HG03432 (cell line): ENCODE measurements around the gene BCAR3.
"Not testable (repeated sequence)": the region's sequence is repeated elsewhere in the genome, so short reads cannot be mapped to it uniquely, and the experiment has no call there.

Experiments used
- ATAC-seq: cut with Tn5 transposase; IDR thresholded peaks from one replicate; pipeline ENCODE4 v1.9.1; 2021; ENCODE audit warnings: mild to moderate bottlenecking, moderate library complexity; ENCODE audit not compliant: unreplicated experiment

The BCAR3 gene

DNA sequence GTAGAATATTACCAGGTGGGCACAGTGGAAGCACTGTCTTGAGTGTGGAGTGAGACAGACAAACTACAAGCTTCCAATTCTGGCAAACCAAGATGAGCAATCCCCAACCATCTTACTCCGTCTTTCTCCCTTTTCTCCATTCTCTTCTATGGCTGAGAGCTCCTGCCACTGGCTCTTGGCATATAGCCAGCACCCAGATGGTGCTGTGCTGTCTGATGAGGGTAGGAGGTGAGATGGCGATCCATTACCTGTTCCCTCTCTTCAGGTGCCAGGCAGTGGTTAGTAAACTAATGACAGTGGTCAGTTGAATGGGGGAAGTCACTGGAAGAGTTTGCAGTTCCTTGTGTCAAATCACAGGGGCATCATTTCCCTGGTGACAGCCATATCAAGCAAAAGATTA is 125.3 kb downstream of the BCAR3 start:
- ATAC-seq = no peak

DNA sequence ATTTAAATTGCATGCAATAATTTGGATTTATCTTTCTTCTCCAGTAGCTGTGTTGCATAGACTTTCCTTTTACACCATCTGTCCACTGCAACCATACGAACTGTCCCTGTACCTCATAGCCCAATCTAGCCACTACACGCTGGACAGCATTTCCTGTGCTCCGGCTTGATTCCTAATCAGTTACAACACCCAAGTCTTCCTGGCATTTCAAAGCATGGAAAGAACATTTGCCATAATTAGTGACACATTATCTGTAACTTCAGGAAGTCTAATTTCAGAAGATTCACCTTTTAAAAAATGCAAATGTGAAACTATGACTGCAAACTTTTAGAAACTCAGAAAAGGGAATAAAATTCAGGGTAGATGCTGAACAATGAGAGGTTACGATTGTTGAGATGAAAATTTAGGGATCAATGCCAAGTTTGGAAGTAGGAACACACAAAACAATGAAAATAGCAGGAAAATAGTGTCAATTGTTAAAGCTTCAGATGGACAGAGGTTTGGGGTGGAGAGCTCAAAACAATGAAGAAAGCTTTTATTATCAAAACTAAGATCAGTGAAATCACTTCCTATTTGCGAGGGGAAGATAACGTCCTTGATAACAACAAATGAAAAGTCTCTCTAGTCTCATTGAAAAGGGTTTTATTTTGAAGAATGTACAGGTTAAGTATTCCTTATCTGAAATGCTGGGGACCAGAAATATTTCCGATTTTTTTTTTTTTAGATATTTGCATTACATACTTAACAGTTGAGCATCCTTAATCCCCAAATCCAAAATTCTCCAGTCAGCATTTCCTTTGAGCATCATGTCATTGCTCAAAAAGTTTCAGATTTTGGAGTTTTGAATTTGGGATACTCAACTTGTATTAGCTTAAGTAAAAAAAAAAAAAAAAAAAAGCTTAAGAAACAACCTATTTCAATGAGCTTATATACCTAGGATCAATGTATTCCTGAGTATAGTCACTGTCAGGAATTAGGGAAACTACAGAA is 126.5 kb downstream of the BCAR3 start:
- ATAC-seq = no peak

DNA sequence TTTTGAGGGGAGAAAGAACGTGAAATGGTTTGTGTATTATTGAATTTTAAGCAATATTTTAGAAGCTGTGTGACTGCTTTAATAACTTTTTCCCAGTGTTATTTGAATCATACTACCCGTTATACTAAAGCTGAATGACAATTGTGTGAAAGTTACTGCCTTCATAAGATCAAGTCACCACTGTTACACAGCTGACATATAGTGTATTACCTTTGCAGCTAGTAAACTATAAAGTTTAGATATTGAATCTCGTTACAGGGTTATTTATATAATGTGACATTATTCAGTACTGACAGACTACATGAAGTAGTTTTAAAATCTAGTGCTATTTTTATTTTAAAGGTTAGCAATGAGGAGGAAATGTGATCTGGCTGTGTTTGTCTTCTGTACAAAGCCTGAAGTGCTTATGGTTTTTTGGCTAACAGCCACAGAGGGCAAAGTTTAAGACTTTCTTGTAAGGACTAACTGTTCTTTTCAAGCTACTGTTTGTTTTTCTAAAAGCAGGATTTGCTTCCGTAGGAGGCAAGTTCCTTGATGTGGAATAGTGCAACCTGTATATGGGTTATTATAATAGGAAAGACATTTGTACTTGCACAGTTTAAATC is 127.6 kb downstream of the BCAR3 start:
- ATAC-seq = not testable (repeated sequence)

DNA sequence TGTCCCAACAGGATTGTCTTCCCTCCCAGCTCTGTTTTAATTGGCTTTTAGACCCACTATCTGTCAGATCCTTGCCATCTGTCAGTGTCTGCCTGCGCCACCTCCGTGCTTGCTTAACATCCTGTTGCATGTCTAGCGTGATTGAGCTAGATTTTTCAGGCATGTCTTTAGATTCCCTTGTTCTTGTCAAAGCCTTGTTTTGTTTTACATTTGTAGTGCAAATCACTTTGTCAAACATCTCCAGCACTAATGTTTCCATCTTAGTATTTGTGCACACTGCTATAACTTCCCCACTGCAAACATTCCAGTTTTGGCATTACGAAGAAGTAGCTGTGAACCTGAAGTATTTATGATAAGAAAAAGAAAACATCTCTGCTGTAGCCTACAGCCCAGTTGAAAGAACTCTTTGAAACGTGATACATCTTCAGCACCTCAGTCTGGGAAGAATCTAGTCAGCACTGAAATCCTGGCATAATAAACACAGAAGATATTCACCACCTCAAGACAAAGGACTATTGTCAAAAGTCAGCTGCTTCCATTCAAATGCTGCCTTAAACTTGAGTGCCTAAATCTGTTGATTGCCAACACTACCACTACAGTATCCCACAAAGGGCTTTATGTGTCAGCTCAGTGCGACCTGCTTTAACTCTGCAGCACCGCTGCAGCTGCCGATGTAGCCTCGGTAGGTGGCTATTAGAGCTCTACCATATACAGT is 128.7 kb downstream of the BCAR3 start:
- ATAC-seq = no peak

DNA sequence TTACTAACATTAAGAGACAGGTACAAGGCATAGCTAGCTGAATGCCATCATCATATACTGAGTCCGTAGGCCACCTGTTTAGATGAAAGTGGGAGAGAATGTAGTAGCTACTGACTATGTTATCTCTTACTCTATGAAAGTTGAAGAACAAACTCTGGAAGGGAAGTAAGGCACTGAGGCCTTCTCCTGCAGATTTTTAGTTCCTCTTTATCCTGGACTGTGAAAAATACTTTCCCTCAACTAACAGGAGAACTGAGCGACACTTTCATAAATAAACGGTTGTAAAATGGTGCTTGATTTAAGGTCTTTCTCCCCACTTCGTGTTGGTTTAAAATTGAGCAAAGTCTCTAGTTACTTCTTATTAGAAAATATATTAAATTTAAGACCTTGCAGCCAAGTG is 131.8 kb downstream of the BCAR3 start:
- no peak for ATAC-seq

DNA sequence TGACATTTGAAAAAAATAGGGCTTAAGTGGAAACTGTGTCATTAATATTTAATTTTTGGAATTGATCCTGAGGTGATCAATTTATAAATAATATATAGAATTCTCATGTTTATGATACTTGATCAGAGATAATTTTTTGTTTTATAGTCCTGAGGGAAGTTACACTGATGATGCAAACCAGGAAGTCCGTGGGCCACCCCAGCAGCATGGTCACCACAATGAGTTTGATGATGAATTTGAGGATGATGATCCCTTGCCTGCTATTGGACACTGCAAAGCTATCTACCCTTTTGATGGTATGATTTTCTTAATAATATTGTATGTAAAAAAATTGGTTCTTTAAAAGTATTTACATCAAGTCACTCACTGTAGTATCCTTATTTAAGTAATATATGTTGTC is 132.5 kb downstream of the BCAR3 start:
- no peak for ATAC-seq

DNA sequence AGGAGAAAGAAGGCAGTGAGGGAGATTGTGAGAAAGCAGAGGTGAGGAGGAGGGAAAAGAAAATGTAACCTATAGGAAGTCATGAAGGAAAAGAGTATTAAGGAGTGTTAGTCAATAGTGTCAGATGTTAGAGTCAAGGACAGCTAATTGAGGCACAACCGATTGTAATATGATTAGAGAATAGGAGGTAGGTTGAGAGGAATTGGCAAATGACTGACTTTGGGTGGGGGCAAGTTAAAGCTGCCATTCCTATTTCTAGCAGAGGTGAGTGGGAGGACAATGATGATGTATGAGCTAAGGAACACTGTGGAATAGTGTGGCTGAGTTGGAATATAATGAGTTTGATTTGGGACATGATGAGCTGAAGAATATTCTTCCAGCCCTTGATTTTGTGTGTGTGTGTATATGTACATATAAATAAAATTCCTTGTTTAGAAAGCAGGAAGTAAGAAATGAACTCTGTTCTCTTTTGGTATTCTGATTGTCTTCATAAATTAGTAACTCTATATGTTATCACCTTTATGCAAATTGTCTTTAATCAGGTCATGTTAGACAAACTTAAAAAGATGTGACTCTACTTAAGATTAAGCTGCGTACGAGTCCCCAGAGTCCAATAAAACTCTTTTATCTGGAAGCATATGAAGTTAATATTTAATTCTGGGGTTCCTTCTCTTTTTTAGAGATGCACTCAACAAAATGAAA is 135.3 kb downstream of the BCAR3 start:
- no peak for ATAC-seq

DNA sequence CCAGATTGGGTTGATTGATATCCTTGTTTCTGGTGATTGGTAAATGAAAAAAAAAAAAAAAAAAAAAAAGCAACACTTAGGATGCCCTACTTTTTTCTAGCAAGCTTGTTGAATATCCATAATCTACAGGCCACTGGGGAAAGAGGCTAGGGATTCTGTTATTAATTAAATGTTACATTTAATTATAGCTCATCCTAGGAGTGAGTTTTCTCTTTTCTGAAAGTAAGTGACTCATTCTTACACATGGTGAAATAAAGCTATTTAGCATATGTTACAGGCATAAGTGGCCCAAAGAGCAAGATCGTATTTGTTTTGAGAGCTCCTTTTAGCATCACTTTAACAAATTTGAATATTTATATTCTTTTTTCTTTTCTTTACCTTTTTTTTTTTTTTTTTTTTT is 139.2 kb downstream of the BCAR3 start:
- ATAC-seq = no peak

DNA sequence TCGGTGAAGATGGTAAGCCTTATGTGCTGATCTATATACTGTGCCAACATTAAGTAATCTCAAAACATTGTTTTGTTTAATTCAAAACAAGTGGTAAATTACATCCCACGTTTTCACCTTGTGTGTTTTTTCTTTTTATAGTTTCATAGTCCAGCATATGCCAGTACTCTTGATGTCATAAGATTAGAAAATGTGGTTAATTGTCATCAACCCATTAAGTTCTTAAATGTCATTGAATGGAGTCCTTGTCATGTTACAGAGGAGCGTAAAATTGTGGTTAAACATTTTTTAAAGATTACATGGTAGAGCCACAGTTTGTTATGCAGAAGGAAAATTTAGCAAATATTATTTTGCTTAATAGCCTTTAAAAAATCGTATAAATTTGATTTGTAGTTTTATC is 140.6 kb downstream of the BCAR3 start:
- no peak for ATAC-seq

DNA sequence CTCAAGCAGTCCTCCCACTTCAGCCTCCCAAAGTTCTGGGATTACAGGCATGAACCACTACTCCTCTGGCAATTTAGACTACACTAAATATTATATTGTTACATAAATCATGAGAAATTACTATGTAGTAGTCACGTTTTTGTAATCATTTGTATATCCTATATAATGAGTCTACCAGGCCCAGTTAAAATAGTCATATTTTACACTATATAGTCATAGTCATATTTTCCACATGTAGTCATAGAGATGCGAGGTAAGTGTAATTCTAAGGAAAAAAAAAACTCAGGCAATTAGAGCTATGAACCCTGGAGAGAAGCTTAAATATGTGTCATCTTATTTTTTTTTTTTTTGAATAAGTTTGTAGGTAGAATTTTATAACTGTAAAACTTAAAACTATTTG is 143.7 kb downstream of the BCAR3 start:
- ATAC-seq = no peak

DNA sequence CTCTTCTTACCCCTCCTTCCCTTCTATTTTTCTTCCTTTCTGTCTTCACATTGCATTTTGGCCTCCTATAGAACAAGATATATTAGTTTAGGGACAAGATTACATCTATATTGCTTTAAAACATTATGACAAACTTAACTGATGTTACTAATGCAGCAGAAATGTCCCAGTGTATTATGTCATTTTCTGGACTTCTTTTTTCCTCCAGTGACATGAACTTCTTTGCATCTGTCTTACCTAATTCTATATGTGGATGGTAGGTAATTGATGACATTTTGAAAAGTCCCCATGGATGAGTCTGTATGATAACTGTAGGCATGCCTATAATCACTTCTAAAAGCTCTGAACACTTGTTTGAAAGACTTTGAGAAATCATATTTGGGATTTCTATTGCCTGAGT is 144.2 kb downstream of the BCAR3 start:
- ATAC-seq = no peak

DNA sequence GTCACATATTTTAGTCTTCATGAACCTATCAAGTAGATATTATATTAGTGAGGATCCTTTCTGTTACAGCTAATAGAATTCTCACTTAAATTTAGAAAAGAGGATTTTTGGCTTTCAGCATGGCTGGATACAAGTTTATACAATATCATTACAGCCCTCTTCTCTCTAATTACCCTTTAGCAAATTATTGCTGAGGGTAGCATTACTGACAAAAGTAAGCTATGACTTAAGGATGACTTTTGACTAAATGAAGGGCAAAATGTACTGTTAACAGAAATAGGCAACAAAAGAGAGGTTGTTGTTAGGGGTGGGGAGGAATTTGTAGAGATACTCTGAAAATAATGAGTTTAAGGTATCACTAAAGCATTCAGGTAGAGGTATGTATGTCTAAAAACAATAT is 148.0 kb downstream of the BCAR3 start:
- ATAC-seq = no peak

DNA sequence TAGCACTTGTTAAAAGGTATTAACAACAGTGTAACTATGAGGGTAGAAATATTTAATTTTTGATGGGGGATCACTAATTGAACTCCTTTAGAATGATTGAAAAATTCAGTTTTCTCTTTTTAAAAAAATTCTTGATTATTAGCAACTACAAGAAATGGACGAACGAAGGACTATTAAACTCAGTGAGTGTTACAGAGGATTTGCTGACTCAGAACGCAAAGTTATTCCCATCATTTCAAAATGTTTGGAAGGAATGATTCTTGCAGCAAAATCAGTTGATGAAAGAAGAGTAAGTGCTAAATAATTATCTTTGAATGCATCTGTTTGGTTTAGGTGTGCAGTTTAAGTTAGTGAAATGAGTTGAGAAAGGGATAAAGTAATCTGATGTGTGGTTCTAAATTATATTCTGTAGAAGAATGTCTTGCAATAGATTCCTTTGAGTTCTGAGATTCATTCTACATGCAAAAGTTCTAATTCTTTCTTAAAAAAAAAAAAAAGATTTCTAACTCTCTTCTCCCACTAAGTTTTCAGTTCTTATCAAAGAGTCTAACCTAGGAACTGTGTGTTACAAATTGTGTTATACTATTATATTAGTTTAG is 148.8 kb downstream of the BCAR3 start:
- no peak for ATAC-seq

DNA sequence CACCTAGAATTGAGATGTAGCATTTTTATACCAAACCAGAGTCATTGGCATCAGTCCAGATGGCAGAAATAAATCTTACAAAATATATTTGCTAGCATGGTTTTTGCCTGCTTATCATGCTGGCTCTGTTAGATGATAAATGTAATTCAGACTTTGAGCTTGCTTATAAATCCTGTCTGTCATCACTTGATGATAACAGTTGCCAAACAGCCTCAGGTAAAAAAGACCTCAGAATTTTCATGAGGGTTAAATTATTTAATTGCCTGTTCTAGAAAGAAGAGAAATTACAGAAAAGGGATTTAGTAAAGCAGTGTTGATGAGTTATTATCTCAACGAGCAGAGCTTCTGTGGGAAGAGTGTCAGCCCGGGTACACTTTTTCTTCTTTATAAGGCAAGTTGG is 150.4 kb downstream of the BCAR3 start:
- no peak for ATAC-seq

DNA sequence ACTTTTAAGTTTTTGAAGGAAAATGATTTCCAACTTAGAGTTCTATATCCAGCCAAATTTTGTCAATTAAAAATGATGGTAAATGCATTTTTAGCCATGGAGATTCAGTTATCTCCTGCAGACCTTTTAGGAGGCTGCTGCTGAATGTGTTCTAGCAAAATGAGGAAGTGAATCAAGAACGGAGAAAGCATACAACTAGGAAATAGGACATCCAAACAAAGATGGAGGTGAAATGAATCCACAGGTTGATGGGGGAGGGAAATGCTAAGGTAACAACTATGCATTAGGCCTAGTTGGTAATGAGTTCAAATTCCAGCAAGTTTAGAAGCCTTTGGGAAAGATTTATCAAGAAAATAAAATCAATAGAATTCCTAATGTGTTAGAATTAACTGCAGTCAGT is 153.2 kb downstream of the BCAR3 start:
- ATAC-seq = no peak

DNA sequence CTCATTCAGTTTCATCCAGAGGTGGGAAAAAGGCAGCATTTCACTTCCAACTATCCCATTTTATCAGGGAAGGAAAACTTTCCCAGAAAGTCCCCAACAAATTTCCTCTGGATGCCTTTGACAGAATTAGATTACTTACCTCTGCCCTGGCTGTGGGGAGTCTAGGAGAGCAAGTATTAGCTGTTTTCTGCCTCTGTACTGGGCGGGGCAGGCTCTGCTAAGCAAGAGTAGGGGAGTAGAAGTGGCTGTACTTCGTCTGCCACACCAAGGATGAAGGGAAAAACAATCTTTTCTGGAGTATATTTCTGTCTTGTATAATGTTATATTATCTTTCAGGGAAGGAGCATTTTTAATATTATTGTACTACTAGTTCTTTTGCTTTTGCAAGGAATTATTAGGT is 155.2 kb downstream of the BCAR3 start:
- ATAC-seq = no peak

DNA sequence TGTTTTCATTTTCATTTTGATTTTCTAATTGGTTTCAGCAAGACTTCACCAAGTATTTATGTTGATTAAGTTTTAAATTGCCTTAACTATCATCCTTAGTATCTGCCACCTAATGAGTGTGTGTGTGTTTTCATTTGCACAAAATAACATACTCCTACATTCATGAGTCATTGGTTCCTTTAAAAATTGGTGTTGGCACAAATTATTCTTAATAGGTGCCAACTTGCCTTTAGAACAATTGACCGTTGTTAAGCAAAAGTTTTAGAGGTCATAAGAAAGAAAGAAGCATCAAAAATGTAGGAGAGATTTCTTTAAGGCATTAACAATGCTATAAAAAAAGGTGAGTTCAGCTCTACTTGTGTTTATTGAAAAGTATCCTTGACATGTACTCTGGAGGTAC is 156.2 kb downstream of the BCAR3 start:
- no peak for ATAC-seq

DNA sequence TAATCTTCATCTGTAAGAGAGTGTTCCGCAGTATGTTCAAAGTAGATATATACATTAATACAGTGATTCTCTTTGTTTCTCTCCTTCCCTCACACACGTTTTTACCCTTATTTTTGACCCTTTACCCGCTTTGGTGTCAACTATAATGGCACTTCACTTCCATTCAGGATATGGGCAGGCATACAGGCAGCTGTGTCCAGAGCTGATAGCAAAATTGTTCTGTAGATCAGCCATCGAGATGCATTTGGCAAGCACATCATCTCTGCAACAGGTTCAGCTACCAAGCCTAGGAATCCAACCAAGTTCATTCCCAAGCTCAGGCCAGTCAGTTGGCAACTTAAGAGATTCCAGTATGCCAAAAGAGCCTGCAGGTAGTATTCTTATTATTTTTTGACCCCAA is 158.9 kb downstream of the BCAR3 start:
- no peak for ATAC-seq

DNA sequence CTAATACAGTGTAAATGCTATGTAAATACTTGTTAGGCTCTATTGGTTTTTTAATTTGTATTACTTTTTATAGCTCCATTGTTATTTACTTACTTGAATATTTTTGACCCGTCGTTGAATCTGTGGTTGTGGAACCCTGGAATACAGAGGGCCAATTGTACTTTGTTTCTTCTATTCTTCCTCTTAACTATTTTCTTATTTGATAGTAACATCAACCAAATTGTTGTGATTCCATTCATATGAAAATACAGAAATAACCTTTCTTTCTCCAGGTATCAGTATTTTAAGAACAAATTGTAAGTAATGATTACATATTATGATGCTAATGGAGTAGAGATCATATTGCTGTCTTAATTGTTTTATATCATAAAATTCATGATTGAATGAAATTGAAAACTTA is 160.0 kb downstream of the BCAR3 start:
- ATAC-seq = no peak

DNA sequence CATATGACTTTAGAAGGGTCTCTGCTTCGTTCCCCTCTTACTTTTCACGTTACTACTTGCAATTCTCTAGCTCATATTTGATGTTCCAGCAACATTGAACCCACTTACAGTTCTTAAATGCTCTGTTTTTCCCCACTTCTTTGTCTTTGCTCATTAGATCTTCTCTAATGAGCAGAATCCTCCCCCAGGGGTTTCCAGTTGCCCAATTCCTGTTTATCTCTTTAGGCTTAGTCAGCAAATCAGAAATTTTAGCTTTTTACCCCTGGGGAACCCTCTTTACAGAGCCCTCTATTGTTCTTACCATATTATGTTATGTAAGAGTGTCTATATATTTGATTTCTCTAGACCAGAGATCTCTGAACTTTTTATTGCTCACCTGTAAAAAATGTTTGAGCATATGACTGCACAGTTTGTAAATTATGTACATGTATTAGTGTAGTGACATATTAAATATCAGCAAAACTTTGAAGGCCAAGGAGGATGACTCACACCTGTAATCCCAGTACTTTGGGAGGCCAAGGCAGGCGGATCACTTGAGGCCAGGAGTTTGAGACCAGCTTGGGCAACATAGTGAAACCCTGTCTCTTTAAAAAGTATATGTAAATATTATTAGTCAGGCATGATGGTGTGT is 162.3 kb downstream of the BCAR3 start:
- ATAC-seq = no peak
